ENCODE data around the gene RAD51B. TPM values are rescaled to one million over a fixed set of nuclear protein-coding genes. Genes with fewer than 3 reads are reported as not detected.

The RAD51B gene
- total RNA-seq, 1 experiment from 2014 or later, result 14.2 TPM

DNA sequence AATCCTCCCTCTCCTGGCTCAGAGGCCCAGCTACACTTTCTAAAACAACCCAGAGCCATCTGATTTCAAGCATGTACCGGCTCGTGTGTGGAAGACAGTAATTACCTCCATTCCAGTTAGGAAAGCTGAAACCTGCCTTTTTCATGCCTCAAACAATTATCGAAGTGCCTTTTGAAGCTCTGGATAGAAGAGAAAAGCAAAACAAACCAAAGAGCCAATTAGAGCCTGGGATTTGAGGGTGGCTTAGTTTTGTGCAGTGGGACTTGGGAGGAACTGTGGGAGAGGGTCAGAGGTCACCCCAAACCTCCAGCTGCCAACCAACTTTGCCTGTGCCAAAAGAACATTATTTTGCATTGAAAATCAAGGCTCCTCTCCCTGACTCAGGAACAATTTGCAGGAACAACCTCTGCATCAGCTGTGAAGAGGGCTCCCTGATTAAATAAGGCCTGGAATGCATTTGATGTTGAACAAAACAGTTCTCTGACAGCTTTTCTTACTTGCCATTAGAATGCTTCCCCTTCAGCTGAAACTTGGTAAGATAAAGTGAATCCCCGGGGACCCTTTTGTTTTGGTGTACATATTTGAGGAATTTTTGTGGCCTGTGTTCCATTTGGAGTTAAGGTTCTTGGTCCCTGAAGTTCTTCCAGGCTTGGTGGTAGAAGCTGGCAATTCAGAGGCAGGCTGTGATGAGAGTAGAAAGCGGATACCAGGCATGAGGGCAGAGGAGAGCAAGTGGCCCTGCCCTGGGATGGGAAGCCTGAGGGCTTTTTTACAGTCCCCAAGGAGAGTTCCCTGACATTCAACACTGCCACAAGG is 703.1 kb downstream of the RAD51B start:
- Mint-ChIP-seq H3K27me3 (ENCODE audit: low read depth) (no peaks in the 10 kb centered on the region), H3K36me3 (peaks cover 6% of the 10 kb centered on the region; the same call in 1 of the 2 replicates), H3K9me3 (peaks cover 11% of the 10 kb centered on the region), H3K27ac (no peak overlapping the region), H3K4me1 (peaks cover 57% of the 10 kb centered on the region), H3K4me3 (no peak overlapping the region)
- ChIA-PET CTCF (interaction anchor here (1.0 kb wide), 1 partner anchor 51 kb away, joined by 3 read pairs; no protein-coding TSS in a partner anchor), POLR2A (no interaction called here)
- TF ChIP-seq NR1H2 (CRISPR knock-in tag; IDR thresholded peaks at IDR 0.05), result no peak
- TF ChIP-seq, protein P1, sequence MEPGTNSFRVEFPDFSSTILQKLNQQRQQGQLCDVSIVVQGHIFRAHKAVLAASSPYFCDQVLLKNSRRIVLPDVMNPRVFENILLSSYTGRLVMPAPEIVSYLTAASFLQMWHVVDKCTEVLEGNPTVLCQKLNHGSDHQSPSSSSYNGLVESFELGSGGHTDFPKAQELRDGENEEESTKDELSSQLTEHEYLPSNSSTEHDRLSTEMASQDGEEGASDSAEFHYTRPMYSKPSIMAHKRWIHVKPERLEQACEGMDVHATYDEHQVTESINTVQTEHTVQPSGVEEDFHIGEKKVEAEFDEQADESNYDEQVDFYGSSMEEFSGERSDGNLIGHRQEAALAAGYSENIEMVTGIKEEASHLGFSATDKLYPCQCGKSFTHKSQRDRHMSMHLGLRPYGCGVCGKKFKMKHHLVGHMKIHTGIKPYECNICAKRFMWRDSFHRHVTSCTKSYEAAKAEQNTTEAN (CRISPR knock-in tag; IDR thresholded peaks at IDR 0.05), result no peak
- TF ChIP-seq JAZF1 (CRISPR knock-in tag; IDR thresholded peaks at IDR 0.05), result no peak
- no peak for TF ChIP-seq CBFB (CRISPR knock-in tag; IDR thresholded peaks at IDR 0.05; ENCODE audit: low read depth)
- TF ChIP-seq ZNF423 (CRISPR knock-in tag; IDR thresholded peaks at IDR 0.05), result no peak
- TF ChIP-seq ZNF396 (CRISPR knock-in tag; IDR thresholded peaks at IDR 0.05; ENCODE audit: borderline replicate concordance), result no peak
- TF ChIP-seq, protein P2, sequence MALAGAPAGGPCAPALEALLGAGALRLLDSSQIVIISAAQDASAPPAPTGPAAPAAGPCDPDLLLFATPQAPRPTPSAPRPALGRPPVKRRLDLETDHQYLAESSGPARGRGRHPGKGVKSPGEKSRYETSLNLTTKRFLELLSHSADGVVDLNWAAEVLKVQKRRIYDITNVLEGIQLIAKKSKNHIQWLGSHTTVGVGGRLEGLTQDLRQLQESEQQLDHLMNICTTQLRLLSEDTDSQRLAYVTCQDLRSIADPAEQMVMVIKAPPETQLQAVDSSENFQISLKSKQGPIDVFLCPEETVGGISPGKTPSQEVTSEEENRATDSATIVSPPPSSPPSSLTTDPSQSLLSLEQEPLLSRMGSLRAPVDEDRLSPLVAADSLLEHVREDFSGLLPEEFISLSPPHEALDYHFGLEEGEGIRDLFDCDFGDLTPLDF (CRISPR knock-in tag; IDR thresholded peaks at IDR 0.05), result no peak
- no peak for TF ChIP-seq FOXJ3 (CRISPR knock-in tag; IDR thresholded peaks at IDR 0.05; ENCODE audit: borderline replicate concordance)
- DNase-seq (ENCODE audit: low spot score) (no peak), ATAC-seq (no peak)

DNA sequence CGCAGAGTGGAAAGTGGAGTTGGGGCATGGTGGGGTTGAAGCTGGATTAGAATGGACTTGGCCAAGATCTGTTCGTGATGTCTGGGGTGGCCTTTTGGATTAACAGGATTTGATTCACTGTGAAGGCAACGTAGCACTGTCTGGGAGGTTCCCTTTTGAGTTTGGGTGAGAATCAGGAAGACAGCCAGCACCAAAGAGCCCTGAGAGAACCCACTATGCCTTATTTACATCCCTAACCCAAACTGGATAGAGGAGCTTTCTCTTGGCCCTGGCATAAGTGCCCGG is 703.7 kb downstream of the RAD51B start:
- CTCF ChIA-PET, result no interaction called here
- ATAC-seq (no peak), DNase-seq (ENCODE audit: low spot score) (no peak)
- peaks cover 51% of the 10 kb centered on the region for H3K4me1 Mint-ChIP-seq
- H3K4me3 Mint-ChIP-seq, result no peak overlapping the region
- no peak overlapping the region for H3K27ac Mint-ChIP-seq
- peaks cover 6% of the 10 kb centered on the region; the same call in 1 of the 2 replicates for H3K36me3 Mint-ChIP-seq
- no peaks in the 10 kb centered on the region for H3K27me3 Mint-ChIP-seq (ENCODE audit: low read depth)
- TF ChIP-seq, protein P3, sequence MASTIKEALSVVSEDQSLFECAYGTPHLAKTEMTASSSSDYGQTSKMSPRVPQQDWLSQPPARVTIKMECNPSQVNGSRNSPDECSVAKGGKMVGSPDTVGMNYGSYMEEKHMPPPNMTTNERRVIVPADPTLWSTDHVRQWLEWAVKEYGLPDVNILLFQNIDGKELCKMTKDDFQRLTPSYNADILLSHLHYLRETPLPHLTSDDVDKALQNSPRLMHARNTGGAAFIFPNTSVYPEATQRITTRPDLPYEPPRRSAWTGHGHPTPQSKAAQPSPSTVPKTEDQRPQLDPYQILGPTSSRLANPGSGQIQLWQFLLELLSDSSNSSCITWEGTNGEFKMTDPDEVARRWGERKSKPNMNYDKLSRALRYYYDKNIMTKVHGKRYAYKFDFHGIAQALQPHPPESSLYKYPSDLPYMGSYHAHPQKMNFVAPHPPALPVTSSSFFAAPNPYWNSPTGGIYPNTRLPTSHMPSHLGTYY (CRISPR knock-in tag; IDR thresholded peaks at IDR 0.05), result no peak
- TF ChIP-seq ZNF317 (CRISPR knock-in tag; IDR thresholded peaks at IDR 0.05; ENCODE audit: borderline replicate concordance, low read depth), result no peak
- TF ChIP-seq, protein P4, sequence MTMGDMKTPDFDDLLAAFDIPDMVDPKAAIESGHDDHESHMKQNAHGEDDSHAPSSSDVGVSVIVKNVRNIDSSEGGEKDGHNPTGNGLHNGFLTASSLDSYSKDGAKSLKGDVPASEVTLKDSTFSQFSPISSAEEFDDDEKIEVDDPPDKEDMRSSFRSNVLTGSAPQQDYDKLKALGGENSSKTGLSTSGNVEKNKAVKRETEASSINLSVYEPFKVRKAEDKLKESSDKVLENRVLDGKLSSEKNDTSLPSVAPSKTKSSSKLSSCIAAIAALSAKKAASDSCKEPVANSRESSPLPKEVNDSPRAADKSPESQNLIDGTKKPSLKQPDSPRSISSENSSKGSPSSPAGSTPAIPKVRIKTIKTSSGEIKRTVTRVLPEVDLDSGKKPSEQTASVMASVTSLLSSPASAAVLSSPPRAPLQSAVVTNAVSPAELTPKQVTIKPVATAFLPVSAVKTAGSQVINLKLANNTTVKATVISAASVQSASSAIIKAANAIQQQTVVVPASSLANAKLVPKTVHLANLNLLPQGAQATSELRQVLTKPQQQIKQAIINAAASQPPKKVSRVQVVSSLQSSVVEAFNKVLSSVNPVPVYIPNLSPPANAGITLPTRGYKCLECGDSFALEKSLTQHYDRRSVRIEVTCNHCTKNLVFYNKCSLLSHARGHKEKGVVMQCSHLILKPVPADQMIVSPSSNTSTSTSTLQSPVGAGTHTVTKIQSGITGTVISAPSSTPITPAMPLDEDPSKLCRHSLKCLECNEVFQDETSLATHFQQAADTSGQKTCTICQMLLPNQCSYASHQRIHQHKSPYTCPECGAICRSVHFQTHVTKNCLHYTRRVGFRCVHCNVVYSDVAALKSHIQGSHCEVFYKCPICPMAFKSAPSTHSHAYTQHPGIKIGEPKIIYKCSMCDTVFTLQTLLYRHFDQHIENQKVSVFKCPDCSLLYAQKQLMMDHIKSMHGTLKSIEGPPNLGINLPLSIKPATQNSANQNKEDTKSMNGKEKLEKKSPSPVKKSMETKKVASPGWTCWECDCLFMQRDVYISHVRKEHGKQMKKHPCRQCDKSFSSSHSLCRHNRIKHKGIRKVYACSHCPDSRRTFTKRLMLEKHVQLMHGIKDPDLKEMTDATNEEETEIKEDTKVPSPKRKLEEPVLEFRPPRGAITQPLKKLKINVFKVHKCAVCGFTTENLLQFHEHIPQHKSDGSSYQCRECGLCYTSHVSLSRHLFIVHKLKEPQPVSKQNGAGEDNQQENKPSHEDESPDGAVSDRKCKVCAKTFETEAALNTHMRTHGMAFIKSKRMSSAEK (CRISPR knock-in tag; IDR thresholded peaks at IDR 0.05; ENCODE audit: borderline replicate concordance), result no peak
- TF ChIP-seq ZNF263 (CRISPR knock-in tag; IDR thresholded peaks at IDR 0.05; ENCODE audit: low read depth), result no peak
- TF ChIP-seq ZNF232 (CRISPR knock-in tag; IDR thresholded peaks at IDR 0.05), result no peak
- TF ChIP-seq GABPB1 (CRISPR knock-in tag; IDR thresholded peaks at IDR 0.05), result no peak
- POLR2A ChIA-PET, result interaction anchor here (0.6 kb wide), 1 partner anchor 228 kb away, joined by 3 read pairs; no protein-coding TSS in a partner anchor
- H3K9me3 Mint-ChIP-seq, result peaks cover 11% of the 10 kb centered on the region
